GM21737 (cell line): Measurements from ENCODE around the gene ALG12.

Source experiments
- ATAC-seq: cut with Tn5 transposase; IDR thresholded peaks from one replicate; pipeline ENCODE4 v1.9.1; 2021; ENCODE audit warnings: mild to moderate bottlenecking, moderate library complexity; ENCODE audit not compliant: unreplicated experiment

Gene ALG12

DNA sequence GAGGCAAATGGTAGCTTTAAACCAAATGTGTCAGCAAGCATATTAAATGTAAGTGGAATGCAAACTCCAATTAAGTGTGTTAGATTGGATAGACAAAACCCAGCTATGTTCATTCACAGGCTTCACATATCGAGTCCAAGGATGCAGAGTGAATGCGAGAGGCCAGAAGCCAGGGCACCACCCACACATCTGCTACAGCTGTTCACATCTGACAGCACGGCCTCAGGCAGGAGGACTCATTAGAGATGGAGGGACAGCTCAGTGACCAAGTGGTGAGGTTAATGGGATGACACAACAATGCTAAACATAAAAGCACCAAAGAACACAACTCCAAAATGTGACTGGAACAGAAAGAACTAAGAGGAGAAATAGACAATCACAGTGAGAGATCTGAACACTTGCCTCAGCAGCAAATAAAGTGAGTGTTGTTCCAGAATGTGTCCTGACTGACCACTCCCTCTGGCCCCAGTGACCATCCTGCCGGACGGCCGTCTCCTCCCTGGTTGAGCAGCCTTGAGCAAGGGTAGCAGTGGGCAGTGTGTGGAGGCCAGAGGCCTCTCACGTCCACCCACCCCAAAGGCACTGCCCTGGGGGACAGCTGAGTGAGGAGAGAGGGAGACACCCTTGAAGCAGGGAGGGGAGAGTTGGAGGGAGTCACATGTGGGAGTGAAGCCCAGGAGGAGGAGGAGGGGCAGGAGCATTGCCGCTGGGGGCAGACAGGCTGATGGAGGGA lies 23.8 kb downstream of the ALG12 start:
- ATAC-seq = no peak

DNA sequence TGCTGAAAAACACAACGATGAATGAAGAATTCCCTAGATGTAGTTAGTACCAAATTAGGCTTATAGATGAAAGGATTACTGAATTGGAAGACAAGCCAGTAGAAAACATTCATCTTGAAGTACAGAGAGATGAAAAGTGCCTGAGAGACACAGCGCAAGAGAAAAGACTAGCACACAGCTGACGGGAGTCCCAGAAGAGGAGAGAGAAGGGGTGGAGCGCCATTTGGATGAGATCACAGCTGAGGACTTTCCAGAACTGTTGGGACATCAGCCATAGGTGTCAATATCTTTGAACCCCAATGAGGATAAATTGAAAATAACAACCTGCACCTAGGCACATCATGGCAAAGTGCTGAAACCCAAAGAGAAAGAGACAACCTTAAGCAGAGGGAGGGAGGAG lies 25.2 kb downstream of the ALG12 start:
- ATAC-seq = no peak

- no peak for ATAC-seq
These were observed 25.9 kb downstream of the ALG12 start for GRCh38 chr22:49892226-49892899.

- no peak for ATAC-seq
These were observed 29.2 kb downstream of the ALG12 start for GRCh38 chr22:49889071-49889470.

DNA sequence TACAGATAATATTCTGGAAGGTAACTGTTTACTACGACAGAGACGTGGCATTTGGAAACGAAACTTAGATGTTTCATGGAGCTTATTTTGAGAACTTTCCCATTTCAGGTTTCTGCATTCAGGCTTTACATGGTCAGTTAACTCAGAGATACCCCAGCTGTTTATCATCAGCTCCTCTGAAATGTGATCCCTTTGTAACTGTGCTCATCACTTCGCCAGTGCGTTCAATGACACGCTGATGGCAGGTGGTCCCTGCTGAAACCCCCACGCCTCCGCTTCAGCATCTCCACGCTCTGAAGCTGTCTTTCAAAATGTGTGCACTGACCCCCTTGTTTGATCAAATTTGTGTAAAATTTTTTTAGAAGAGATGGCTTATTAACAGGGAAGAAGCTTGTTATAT lies 30.5 kb downstream of the ALG12 start:
- ATAC-seq = no peak

GRCh38 chr22:49887064-49887451 lies 31.2 kb downstream of the ALG12 start:
- no peak for ATAC-seq

GRCh38 chr22:49886346-49887063 lies 31.7 kb downstream of the ALG12 start:
- ATAC-seq = no peak

DNA sequence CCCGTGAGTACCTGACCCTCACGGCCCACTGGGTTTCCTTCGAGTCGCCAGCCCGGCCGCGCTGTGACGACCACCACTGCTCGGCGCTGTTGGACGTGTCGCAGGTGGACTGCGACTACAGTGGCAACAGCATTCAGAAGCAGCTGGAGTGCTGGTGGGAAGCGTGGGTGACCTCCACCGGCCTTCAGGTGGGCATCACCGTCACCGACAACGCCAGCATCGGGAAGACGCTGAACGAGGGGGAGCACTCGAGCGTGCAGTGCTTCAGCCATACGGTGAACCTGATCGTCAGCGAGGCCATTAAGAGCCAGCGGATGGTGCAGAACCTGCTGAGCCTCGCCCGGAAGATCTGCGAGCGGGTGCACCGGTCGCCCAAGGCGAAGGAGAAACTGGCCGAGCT lies 32.4 kb downstream of the ALG12 start:
- ATAC-seq = no peak

GRCh38 chr22:49885281-49885680 lies 33.0 kb downstream of the ALG12 start:
- ATAC-seq = no peak

DNA sequence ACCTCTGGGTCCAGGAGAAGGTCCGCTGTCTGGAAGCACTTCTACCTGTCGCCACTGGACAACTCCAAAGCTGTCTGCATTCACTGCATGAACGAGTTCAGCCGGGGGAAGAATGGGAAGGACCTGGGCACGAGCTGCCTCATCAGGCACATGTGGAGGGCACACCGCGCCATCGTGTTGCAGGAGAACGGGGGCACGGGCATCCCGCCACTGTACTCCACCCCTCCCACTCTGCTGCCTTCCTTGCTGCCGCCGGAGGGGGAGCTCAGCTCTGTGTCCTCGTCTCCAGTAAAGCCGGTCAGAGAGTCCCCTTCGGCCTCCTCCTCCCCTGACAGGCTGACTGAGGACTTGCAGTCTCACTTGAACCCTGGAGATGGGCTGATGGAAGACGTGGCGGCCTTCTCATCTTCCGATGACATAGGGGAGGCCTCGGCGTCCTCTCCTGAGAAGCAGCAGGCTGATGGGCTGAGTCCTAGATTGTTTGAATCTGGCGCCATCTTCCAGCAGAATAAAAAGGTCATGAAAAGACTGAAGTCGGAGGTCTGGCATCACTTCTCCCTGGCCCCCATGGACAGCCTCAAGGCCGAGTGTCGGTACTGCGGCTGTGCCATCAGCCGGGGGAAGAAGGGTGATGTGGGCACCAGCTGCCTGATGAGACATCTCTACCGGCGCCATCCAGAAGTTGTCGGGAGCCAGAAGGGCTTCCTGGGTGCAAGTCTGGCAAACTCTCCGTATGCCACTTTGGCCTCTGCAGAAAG lies 33.6 kb downstream of the ALG12 start:
- ATAC-seq = no peak

GRCh38 chr22:49884075-49884474 lies 34.2 kb downstream of the ALG12 start:
- no peak for ATAC-seq

- ATAC-seq = no peak
These were observed 35.0 kb downstream of the ALG12 start for GRCh38 chr22:49883294-49883640.

- ATAC-seq = no peak
These were observed 35.5 kb downstream of the ALG12 start for GRCh38 chr22:49882519-49883293.

DNA sequence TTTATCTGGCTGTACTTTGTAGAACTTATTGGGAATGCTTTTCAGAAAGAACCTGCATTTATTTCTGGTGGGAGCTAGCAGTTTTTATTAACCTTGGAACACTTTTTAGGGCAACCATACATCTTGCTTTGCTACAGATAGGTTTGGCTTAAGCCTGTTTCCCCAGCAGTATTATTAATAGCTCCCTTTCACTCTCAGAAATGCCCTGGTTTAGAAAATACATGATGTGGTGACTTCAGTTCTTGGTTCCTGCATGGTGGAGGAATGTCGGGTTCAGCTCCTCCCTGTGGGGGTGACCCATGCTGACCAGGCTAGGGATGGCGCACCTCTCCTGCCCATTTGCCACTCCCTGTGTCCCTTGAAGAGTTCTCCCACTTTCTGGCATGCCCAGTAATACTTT lies 36.4 kb downstream of the ALG12 start:
- ATAC-seq = no peak

DNA sequence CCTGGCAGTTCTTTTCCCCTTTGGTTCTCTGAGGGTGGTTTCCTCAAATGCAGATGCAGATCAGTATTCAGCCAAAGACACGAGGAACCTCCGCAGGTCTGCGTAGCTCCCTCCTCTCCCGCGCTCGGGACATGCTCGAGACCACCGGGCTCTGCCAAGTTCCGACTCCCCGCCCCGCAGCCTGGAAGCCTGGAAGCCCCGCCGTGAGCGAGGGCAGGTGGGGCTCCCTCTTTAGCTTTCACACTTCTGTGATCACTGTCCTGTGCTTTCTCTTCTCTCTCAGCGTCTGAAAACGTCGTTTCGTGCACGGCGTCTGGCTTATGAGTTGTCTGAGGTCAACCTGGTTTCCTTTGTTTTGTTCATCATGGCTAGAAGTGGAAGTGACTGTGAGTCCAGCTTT lies 38.0 kb downstream of the ALG12 start:
- ATAC-seq = no peak

GRCh38 chr22:49879871-49880270 lies 38.4 kb downstream of the ALG12 start:
- no peak for ATAC-seq

DNA sequence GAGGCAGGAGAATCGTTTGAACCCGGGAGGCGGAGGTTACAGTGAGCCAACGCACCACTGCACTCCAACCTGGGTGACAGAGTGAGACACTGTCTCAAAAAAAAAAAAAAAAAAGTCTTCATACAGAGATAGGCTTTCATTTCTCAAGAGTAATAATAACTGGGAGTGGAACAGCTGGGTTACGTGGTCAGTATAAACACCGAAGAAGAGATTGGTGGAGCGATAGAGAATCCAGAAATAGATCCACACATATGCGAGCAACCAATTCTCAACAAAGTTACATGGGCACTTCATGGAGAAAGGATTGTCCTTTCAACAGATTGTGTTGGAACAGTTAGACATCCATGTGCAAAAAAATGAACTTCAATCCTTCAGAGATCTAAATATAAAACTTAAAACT lies 40.0 kb downstream of the ALG12 start:
- no peak for ATAC-seq

DNA sequence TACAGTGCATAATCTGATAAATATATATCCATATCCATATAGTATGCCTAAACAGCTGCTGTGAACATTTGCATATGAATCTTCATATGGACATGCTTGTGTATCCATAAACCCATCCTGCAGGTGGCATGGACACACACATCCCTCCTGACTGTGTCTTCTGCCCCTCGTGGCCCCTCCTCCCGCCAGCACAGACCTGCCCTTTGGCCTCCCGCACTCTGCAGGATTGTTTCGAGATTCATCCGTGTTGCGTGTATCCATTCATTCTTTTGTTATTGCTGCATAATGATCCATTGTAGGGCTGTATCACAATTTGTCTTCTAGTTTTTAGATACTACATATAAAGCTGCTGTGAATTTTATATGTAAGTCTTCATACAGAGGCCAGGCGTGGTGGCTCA lies 40.6 kb downstream of the ALG12 start:
- no peak for ATAC-seq

- ATAC-seq = no peak
These were observed 44.9 kb downstream of the ALG12 start for GRCh38 chr22:49873228-49873940.

DNA sequence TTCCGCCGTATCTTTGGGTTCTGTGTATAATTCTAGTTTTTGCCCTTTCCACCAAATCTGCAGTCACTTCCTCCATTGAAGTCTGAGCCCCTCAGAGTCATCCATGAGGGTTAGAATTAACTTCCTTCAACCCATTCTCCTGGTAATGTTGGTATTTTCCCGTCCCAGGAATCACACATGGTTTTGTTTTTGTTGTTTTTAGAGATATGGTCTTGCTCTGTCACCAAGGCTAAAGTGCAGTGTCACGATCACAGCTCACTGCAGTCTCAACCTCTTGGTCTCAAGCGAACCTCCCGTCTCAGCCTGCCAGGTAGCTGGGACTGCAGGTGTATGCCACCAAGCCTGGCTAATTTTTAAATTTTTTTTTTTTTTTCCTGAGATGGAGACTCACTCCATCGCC lies 45.9 kb downstream of the ALG12 start:
- ATAC-seq = no peak
